Vagina (tissue), 2 donors: ENCODE data around the gene SMIM43.

Source experiments
- POLR2A ChIP-seq, 2 donors: fragments of 450-650 bp; IDR thresholded peaks; one replicate each; pipeline ENCODE4 v1.6.1; 2017; ENCODE audit warnings: antibody characterized with exemption in 2 of 2, mild to moderate bottlenecking in 2 of 2, moderate library complexity in 2 of 2
- TF ChIP-seq, protein P1 (sequence below), 3 experiments: fragments of 450-650 bp in 2 of 3; fragments of 200-600 bp in 1 of 3; sonication (generic) in 1 of 3; IDR thresholded peaks; one replicate each; pipeline ENCODE4 v1.5.1; 2017 to 2019; ENCODE audit warnings: antibody characterized with exemption in 3 of 3, mild to moderate bottlenecking in 2 of 3, moderate library complexity in 2 of 3

GRCh38 chr4:121778991-121779628, 14.1 kb upstream of the SMIM43 start:
- TF ChIP-seq, protein P1, sequence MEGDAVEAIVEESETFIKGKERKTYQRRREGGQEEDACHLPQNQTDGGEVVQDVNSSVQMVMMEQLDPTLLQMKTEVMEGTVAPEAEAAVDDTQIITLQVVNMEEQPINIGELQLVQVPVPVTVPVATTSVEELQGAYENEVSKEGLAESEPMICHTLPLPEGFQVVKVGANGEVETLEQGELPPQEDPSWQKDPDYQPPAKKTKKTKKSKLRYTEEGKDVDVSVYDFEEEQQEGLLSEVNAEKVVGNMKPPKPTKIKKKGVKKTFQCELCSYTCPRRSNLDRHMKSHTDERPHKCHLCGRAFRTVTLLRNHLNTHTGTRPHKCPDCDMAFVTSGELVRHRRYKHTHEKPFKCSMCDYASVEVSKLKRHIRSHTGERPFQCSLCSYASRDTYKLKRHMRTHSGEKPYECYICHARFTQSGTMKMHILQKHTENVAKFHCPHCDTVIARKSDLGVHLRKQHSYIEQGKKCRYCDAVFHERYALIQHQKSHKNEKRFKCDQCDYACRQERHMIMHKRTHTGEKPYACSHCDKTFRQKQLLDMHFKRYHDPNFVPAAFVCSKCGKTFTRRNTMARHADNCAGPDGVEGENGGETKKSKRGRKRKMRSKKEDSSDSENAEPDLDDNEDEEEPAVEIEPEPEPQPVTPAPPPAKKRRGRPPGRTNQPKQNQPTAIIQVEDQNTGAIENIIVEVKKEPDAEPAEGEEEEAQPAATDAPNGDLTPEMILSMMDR (IDR thresholded peaks at IDR 0.05), result no peak
- TF ChIP-seq POLR2A (IDR thresholded peaks at IDR 0.05), result no peak
